ENCODE data around the gene TRMU.

- TF ChIP-seq CTCF (IDR thresholded peaks at IDR 0.05; ENCODE audit: extremely low read depth in 1 of 2, insufficient read depth in 1 of 2, low read depth in 1 of 2, low read length in 2 of 2) (no peak), EZH2 (IDR thresholded peaks at IDR 0.05; ENCODE audit: borderline replicate concordance, low read depth, low read length, severe bottlenecking) (no peak), POLR2AphosphoS5 (IDR thresholded peaks at IDR 0.05; ENCODE audit: insufficient read depth, low read depth, low read length) (peak; percentile 74), POLR2A (IDR thresholded peaks at IDR 0.05; ENCODE audit: low read depth, low read length) (no peak), MYC (IDR thresholded peaks at IDR 0.05; ENCODE audit: low read depth, low read length) (no peak)
These were observed 47.4 kb upstream of the TRMU start for GRCh38 chr22:46287873-46288751.

Data from endothelial cell of umbilical vein (primary cell).